ENCODE results near the gene DCHS1. TPM values are rescaled to one million over a fixed set of nuclear protein-coding genes. Genes with fewer than 3 reads are reported as not detected.

Gene DCHS1
- 0.06 and 0.08 TPM in 2 replicates for polyA plus RNA-seq (2011; rRNA removed)
- 0.07 and 0.10 TPM in 2 replicates for polyA plus RNA-seq (2012; cell fraction: cytosol; rRNA removed)
- 0.28 and 0.35 TPM in 2 replicates for polyA plus RNA-seq (2012; cell fraction: nucleus; rRNA removed)
- polyA plus RNA-seq (2017; fragmentation: RNase III; extraction: RNeasy Plus Mini Kit Qiagen cat#74134 plus additional on column Dnase treatment), result 0.04 to 0.07 TPM (median 0.06 TPM) in 3 replicates
- 0.12 and 0.24 TPM in 2 replicates for polyA minus RNA-seq (2011; rRNA and poly(A)+ RNA removed)

GRCh38 chr11:6655790-6656583 is at the start of gene DCHS1:
TSS of gene DCHS1 (minus strand) at chr11:6655809. CDS start at chr11:6641613, 14,196 bp downstream.
- DNase-seq (ENCODE audit: low read depth in 1 of 2, low spot score in 1 of 2) (no peak), ATAC-seq (peak in 1 of 2 experiments; percentile 33; a peak in 3 of 6 replicates), FAIRE-seq (no peak)
- no peaks in the 10 kb centered on the region for H3K4me1 ChIP-seq
- H3K4me3 ChIP-seq, result peak within 1 kb of the TSS; percentile 36
- H3K27ac ChIP-seq, result peak within 1 kb of the TSS in 1 of 2 experiments; percentile 74; a peak in 2 of 6 replicates
- TF ChIP-seq KDM1A (IDR thresholded peaks at IDR 0.05; ENCODE audit: low read depth), result no peak
- TF ChIP-seq HOXB13 (CRISPR knock-in tag; IDR thresholded peaks at IDR 0.05; ENCODE audit: low read depth), result no peak
- TF ChIP-seq SMC3 (IDR thresholded peaks at IDR 0.05), result no peak
- TF ChIP-seq ZFP36 (IDR thresholded peaks at IDR 0.05; ENCODE audit: borderline replicate concordance, partially characterized antibody), result no peak
- TF ChIP-seq CEBPB (IDR thresholded peaks at IDR 0.05), result no peak
- TF ChIP-seq EP300 (IDR thresholded peaks at IDR 0.05), result no peak
- TF ChIP-seq HOXB5 (CRISPR knock-in tag; IDR thresholded peaks at IDR 0.05), result no peak
- no peaks in the 10 kb centered on the region for H3K9me3 ChIP-seq
- WGBS (ENCODE audit: missing lambda C conversion rate), result 50% methylated on average over 17 of the region's 56 CpGs
- ChIA-PET CTCF (interaction anchor here (0.8 to 1.8 kb wide), 2 partner anchors 28 to 30 kb away, joined by 3 to 5 read pairs; partner anchors contain the start of gene MRPL17), POLR2A (no interaction called here)
- peak within 1 kb of the TSS; percentile 77 for H3K4me2 ChIP-seq

GRCh38 chr11:6703247-6704063 is 47.8 kb upstream of the DCHS1 start:
- no peak overlapping the region for H3K27ac ChIP-seq
- H3K4me1 ChIP-seq, result no peaks in the 10 kb centered on the region
- FAIRE-seq, result no peak
- POLR2A ChIA-PET, result no interaction called here
- H3K4me2 ChIP-seq, result no peak overlapping the region
- peak; percentile 95 to 96 for ATAC-seq
- CTCF ChIA-PET, result interaction anchor here (0.7 to 4.3 kb wide), 6 partner anchors 20 to 325 kb away, joined by 3 to 38 read pairs (median 6); partner anchors contain the start of gene MRPL17
- peak; percentile 58 to 71 for DNase-seq (ENCODE audit: low read depth in 1 of 2, low spot score in 1 of 2)
- WGBS (ENCODE audit: missing lambda C conversion rate), result 86% methylated on average over 2 of the region's 2 CpGs
- no peak overlapping the region for H3K4me3 ChIP-seq
- no peaks in the 10 kb centered on the region for H3K9me3 ChIP-seq
- no peak for TF ChIP-seq CBX2 (IDR thresholded peaks at IDR 0.05; ENCODE audit: borderline replicate concordance, low read depth)
- TF ChIP-seq JUNB (IDR thresholded peaks at IDR 0.05), result no peak
- no peak for TF ChIP-seq REST (IDR thresholded peaks at IDR 0.05)
- TF ChIP-seq BHLHE40 (IDR thresholded peaks at IDR 0.05; ENCODE audit: low read depth, low read length), result no peak
- no peak for TF ChIP-seq NR3C1 (IDR thresholded peaks at IDR 0.05)
- no peak for TF ChIP-seq BCL3 (IDR thresholded peaks at IDR 0.05)
- TF ChIP-seq HES2 (IDR thresholded peaks at IDR 0.05), result no peak
- TF ChIP-seq JUN (IDR thresholded peaks at IDR 0.05), result no peak
- TF ChIP-seq KDM5A (IDR thresholded peaks at IDR 0.05), result no peak
- no peak for TF ChIP-seq KDM1A (IDR thresholded peaks at IDR 0.05; ENCODE audit: low read depth)
- TF ChIP-seq ZNF302 (CRISPR knock-in tag; IDR thresholded peaks at IDR 0.05), result no peak
- TF ChIP-seq HOXA7 (CRISPR knock-in tag; IDR thresholded peaks at IDR 0.05), result no peak
- TF ChIP-seq EHF (CRISPR knock-in tag; IDR thresholded peaks at IDR 0.05), result no peak
- TF ChIP-seq HDAC2 (IDR thresholded peaks at IDR 0.05), result no peak
- peak; percentile 42 to 51; a peak in 4 of 5 replicates for TF ChIP-seq RAD21 (conservative IDR thresholded peaks at IDR 0.05 in 1 of 2, IDR thresholded peaks at IDR 0.05 in 1 of 2)
- TF ChIP-seq MAFK (IDR thresholded peaks at IDR 0.05; ENCODE audit: partially characterized antibody), result no peak
- no peak for TF ChIP-seq EP300 (IDR thresholded peaks at IDR 0.05)
- peak; percentile 93 to 97 for TF ChIP-seq CEBPB (IDR thresholded peaks at IDR 0.05)
- peak; percentile 59 for TF ChIP-seq CTCF (IDR thresholded peaks at IDR 0.05)
- no peak for TF ChIP-seq ESRRA (IDR thresholded peaks at IDR 0.05; ENCODE audit: borderline replicate concordance, low read length)
- TF ChIP-seq MAX (IDR thresholded peaks at IDR 0.05), result no peak
- TF ChIP-seq FOSB (CRISPR knock-in tag; IDR thresholded peaks at IDR 0.05), result no peak
- TF ChIP-seq EHMT2 (IDR thresholded peaks at IDR 0.05; ENCODE audit: low read depth), result no peak
- TF ChIP-seq MAZ (IDR thresholded peaks at IDR 0.05; ENCODE audit: borderline replicate concordance, low read depth, low read length), result no peak

Measured in A549 (cell line).